Activated CD8-positive, alpha-beta memory T cell treated with anti-CD3 and anti-CD28 coated beads, Interleukin-2, amount 50 U/mL, for 1 hour (primary cell): ENCODE data around the gene RNF6.

ENCODE experiments used
- DNase-seq: peaks from one replicate; pipeline ENCODE4 v3.0.0-alpha.2; 2020; ENCODE audit errors: extremely low read depth

The RNF6 gene

DNA sequence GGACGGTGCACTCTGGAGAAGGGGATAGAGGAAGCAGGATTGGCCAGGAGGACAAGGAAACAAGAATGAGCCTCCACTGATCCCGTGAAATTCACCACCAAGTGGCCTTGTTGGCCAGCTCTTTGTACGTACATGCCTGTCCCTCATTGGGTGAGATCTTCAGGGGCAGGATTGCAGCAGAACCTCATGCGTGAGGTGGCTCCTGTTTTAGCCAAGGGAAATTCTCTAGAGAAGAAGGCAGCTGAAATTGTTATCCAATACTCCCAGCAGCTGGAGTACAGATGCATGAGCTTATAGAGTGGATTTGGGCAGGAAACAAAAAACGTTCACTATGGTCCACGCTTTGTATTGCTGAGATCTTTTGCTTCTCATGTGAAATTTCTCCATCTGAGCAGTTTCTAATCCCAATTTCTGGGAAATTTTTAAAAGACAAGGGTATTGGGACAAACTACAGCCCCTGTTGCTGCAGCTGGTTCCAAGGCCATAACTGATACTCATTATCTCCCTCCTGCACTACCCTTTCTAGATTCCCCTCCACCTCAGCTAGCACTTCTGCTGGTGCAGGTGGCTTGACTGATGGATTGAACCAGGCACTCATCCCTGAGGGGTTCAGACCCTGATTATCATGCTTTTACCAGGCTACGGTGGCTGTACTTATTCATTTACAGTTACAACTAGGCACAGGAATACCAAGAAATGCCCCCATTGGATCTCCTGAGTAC, 3.9 kb upstream of the RNF6 start:
- DNase-seq, result no peak

DNA sequence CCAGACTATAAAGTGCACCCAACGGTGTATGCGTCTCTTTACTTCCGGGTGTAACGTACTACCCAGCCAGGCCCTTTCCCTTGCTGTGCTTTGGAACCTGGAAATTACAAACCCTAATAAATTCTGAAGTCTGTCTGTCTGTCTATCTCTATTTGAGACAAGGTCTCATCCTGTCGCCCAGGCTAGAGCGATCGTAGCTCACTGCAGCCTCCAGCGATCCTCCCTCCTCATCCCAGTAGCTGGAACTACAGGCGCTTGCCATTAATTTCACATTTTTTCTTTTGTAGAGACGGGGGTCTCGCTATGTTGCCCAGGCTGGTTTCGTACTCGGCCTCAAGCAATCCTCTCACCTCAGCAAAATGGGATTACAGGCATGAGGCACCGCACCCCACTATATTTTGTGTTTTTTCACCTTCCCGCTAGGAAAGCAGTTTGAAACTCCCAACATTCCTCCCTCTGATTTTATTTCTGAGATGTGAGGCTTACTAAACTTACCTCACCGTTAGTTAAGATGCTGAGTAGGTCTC, 469 bp upstream of the RNF6 start:
- DNase-seq, result no peak

DNA sequence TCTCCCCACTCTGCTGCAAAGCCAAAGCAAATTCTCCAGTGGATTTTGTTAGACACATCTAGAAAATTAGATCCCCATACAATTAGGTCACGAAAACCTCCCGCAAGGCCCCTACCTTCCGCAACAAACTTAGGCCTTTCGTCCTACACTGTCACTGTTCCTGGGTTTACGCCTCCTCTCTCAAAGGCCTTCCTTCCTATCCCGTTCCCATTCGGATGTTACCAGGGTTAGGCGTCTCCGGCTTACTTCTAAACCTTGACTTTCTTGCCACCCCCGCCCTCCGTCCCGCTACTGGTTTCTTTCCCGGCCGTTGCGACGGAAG, 754 bp downstream of the RNF6 start:
- no peak for DNase-seq

DNA sequence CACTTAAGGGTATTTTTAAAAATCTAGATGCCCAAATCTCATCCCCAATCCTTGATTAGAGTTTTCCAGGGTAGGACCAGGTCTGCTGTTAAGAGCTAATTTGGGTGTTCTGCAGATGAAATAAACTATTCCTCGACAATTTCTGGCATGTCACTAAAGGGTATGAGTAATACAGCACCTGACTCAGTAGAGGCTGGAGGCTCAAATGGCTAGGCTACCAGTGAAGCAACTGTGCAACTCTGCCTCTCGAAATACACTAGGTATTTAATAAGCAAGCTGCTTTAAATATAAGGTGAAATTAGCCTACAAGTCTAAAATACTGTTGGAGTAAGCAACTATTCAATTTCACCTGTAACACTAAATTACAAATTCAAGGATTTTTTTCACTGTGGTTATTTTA, 1.5 kb downstream of the RNF6 start:
- DNase-seq, result no peak

DNA sequence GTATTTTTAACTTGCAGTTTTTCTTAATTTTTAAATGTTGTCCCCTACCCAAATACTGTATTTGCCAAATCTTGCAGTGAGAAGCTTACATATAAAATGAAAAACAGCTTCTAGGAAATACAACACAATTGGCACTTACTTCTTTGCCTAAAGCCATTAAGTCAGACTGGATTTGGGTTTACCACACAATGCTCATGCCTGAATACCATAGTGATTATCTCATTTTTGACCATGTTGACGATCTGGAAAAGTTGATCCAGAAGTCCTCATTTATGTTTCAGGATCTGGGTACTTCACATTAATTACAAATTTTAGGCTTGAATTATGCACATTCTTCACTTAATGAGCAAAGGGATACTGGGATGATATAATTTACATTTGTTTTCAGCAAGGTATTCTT, 2.4 kb downstream of the RNF6 start:
- DNase-seq, result no peak

DNA sequence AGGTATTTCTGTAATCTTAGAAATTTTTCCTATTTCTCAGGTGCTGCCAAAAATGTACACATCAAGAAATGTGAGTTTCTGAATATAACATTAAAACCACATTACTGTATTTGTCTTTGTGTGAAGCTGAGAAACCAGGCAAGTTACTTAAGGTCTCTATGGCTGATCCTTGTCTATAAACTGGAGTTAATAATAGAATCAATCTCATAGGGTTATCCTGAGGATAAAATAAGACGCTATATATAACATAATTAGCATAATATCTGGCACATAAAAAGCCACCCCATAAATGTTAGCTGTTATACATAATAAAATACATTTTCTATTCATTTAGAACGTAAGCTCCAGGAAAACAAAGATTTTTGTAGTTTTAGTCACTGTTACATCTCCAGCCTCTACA, 6.1 kb downstream of the RNF6 start:
- DNase-seq, result no peak

DNA sequence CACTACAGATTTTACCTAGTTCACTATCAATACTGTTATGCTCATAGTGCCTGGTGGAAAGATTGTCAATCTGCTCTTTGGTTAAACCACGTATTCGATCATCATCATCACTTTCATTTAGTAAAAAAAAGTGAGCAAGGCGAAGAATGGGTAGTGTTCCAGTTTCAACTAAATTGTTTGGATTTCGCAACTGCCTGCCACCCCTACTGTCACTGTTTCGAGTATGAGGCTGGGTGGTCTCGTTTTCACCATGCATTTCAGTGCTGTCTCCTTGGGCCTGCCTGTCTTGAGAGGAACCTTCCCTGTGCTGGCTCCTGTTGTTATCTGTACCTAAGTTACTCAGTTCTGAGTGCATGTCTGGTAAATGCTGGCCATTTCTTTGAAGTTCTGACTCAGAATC, 8.1 kb downstream of the RNF6 start:
- no peak for DNase-seq

DNA sequence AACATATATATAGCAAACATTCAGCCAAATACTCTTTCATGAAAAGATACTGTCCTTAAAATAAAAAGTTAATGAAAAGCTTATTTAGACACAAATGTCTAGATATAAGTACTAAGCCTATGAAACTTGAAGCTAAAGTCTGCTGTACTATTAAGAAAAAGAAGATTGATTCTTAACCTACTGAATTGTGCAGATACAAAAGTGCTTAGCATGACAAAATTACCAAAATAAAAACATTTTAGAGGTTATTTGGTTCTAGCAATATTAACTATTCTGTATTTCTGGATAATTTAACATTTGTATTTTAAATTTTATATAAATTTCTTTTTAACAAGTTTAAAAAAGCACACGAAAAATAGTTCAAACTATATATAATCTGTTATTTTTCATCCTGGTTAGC, 8.8 kb downstream of the RNF6 start:
- DNase-seq, result no peak

DNA sequence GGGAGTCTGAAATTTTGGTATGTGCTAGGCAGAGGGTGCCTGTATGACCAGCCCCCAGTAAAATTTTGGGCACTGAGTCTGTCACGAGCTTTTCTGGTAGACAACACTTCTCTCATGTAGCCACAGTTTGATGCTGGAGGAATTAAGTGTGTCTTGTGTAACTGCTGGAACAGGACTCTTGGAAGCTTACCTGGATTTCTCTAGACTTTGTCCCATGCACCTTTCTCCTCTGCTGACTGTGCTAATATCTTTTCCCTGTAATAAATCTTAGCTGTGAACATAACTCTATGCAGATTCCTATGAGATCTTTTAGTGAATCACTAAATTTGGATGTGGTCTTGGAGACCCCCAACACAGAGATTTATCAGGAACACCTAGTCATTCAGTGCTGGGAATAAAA, 13.8 kb downstream of the RNF6 start:
- no peak for DNase-seq

DNA sequence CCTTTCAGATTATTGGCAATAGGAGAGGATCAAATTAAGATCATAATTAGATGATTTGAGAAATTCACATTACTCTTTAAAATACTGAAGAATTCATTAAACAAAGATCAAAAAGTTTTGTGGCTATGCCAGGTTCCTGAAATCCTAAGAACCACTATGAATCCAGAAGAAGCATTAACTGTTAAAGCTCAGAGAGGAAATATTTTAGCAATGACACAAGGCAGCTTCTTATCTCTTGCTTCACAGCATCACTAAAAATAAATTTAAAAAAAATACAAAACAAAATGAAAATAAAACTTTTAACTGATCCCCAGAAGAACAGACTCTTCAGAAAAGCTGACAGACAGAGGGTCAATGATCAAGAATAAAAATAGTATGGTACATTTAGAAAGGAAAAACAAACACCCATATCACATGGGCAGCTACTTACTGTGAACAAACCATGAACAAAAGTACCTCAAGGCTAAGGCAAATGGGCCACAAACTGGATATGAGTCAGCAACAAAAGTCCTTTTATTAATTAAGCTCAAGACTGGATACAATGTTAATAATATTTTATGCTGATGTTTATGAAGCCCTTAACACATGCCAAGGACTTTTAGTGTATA, 19.6 kb downstream of the RNF6 start:
- DNase-seq, result no peak

DNA sequence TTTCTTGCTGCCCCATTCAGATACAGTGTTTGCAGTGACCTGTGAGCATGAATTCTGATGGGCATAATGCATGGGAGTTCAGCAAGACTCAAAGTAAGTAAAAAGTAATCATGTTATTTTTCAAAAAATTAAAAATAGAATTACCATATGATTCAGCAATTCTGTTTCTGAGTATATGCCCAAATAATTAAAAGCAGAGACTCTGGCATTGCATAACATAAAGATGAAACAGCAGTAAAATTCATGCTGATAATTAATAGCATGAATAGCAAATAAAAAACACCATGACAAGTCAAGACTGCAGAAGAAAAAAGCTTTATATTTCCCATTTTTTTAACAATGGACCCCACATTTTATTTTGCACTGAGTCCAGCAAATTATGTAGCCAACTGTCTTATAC, 21.3 kb downstream of the RNF6 start:
- no peak for DNase-seq

DNA sequence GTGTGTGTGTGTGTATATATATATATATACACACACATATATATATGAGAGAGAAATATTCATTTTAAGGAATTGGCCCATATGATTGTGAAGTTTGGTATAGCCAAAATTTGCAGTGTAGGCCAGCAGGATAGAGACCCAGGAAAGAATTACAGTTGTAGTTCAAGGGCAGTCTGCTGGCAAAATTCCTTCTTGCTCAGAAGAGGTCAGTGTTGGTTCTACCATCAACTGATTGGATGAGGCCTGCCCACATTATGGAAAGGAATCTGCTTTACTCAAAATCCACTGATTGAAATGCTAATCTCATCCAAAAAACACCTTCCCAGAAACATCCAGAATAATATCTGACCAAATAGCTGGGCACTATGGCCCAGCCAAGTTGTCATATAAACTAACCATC, 24.0 kb downstream of the RNF6 start:
- no peak for DNase-seq

DNA sequence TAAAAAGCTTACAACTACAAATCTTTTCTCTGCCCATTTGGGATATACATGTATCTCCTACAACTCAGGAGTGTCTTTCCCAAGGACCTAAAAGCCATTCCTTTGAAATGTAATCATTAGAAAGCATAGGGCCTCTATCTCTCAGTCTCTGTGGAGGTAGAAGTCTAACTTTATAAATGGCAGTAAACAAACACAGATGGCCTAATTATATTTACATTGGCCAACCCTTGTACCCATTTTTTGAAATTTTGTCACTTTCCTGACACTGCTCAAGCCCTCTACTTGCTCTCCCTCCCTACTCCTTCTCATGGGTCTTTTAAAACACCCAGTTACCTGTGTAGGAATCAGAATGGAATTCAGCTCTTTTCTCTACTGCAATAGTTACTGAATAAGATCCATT, 24.8 kb downstream of the RNF6 start:
- DNase-seq, result no peak

DNA sequence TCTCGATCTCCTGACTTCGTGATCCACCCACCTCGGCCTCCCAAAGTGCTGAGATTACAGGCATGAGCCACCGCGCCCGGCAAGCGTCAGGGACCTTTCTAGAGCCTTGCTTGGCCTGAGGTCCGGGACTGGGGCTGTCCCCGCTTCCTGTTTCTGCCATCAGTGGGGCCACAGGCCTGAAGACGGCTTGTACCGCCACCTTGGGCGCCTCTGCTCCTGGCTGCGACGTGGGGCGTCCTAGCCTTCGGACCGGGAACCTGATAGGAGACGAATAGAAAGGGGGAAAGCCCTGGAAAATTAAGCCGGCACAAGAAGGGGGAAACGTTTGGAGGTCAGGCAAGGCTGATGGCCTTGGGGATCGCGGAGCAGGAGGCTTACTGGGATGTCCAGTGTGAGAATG, 35.1 kb downstream of the RNF6 start:
- no peak for DNase-seq

DNA sequence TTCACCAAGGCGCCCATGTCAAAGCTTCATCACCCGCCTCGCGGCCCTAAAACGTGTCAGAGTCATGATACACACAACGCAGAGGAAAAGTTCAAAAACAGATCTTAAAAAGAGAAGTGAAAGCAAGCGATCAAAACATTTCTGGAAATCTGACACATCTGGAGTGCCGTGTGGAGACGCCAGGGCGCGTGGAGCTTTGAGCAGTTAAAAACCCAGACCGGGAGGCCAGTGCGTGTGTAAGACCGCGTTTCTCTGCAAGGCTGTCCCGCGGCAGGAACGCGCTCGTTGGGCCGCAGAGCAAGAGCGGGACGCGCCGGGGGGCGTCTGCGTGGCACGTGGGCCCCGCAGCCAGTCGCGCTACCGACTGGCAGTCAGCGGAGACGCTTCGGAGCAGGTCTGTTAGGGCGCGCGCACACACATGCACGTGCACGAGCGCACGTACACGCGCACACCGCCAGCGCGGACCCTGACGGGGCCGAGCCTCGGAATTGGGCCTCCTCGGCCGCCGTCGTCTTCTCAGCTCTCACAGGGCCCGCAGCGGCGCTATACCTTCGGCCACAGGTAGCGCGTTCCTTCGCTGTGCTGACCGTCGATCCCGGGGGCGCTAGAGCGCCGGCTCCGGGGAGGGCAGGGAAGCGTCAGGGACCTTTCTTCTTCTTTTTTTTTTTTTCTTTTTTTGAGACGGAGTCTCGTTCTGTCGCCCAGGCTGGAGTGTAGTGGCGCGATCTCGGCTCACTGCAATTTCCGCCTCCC, 35.8 kb downstream of the RNF6 start:
- DNase-seq, result peak; percentile 71

DNA sequence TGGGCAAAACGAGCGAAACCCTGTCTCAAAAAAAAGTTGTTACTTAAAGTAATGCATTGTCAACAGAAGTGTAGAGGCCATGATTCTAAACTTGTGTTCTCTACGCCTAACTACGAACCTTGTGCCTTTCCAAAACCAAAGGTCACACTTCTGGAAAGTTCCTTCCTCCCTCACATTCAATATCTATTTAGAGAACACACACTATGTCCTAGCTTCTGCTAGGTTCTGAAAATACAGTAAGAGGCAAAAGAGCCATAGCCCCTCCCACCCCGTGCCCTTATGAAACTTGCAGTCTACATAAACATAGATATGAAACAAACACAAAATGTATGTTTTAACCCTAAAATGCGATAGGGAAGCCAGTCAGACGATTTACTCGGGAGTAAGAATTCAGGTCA, 36.4 kb downstream of the RNF6 start:
- no peak for DNase-seq

DNA sequence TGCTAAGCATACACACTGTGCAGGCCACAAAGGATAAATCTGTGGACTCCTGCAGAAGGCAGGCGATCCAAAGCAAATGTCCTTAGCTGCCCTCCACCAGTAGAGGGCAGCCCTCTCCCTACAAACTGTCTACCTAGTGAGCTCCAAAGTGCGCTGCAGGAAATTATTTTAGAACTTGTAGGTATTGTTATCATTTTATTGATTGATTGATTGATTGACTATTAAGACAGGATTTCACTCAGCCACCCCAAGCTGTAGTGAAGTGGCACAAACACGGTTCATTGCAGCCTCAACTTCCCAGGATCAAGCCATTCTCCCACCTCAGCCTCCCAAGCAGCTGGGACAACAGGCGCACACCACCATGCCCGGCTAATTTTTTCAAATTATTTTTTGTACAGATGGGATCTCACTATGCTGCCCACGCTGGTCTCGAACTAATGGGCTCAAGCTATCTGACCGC, 37.3 kb downstream of the RNF6 start:
- DNase-seq, result peak; percentile 41

DNA sequence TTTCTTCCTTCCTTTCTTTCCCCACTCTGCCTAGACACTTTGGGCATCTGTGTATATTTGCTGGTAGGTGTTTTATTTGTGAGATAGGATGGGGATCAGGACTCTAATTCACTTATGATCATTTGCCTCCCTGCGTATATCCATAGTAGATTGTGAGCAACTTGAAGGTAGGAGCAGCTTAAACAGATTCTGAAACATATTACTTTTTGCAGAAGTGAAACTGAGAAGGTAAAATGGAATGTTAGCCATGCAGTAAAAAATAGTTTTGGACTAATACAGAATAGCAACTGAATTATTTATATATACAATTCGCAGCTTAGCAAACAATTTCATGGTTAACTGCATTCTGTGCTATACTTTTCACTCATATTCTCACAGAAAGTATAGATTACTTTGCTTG, 38.7 kb downstream of the RNF6 start:
- no peak for DNase-seq

DNA sequence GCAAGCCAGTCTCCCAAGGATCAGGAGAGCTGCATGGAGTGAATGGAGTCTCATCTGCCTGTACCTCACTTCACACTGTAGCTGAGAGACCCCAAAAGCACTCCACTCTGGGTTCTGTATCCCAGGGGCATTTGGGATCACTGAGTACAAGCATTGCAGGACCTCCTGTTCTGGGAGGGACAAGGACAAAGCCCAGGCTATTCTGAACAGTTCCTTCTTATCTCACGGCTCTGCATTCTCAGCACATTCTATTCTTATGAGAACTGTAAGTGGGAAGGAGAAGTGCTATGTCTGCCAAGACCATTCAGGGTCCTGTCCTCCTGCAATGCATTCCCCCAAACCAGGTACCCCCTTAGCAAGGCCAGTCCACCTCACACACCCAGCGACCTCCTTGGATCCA, 42.8 kb downstream of the RNF6 start:
- DNase-seq, result no peak

DNA sequence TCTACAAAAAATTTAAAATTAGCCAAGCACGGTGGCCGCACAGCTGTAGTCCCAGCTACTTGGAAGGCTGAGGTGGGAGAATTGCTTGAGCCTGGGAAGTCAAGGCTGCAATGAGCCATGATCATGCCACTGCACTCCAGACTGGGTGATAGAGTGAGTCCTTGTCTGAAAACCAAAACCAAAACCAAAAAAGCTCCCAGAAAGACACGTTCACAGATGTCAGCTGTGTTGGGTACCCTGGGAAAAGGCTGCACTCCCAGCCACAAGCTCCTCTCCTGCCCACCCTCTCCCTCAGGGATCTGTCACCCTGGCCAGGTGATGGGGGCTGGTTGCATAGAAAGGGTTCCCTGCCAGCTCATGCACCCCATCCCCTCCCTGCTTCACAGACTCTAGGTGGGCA, 53.3 kb downstream of the RNF6 start:
- DNase-seq, result no peak

DNA sequence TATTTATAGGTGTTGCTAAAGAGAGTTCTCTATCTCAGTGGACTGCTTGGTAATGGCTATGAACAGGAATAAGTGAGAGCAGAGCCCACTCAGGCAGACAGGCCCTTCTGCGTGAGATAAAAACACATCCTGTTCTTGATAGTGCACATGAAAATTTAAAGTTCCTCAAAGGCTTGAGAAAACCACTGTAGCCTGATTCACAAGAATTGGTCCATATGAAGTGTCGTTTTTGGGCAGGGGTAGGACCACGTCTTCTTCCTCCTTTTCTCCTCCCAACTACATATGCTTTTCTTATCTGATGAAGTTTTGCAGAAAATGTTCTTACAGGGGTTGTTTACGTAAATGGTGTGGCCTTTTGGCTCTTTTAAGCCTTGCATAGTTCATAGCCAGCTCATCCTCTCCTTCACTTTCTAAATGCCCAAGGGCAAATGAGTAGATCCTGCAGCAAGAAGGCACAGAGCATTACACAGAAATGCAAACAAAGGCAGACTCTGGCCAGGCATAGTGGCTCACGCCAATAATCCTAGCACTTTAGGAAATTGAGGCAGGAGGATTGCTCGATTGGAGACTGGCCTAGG, 53.8 kb downstream of the RNF6 start:
- no peak for DNase-seq

DNA sequence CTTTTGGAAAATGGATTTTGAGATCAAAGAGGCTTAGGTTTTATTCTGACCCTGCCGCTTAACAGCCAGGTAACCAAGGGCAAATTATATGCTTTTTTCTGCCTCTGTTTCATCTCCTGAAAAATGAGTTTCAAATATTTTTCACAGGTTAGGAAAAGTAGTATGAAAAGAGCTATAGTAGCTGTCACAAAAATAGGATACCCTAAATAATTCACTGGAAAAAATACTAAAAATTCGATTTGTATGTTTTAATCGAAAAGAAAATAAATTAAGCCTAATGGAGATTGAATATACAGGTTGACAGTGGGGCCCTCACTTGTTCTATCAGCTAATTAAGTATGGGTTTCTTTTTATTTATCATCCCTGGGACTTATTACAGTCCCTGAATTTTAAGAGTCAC, 58.3 kb downstream of the RNF6 start:
- no peak for DNase-seq
